Measurements from ENCODE around the gene FXN. TPM values are rescaled to one million over a fixed set of nuclear protein-coding genes. Genes with fewer than 3 reads are reported as not detected.

Gene FXN
- total and polyA plus RNA-seq, 4 donors, result 4.7 to 41.7 (median 23.9) TPM

- DNase-seq (ENCODE audit: low spot score), result no peak
- H3K36me3 ChIP-seq (ENCODE audit: control insufficient read depth in 4 of 4, insufficient read depth in 3 of 4, low read depth in 1 of 4, low read length in 3 of 4), result peaks cover 0 to 5% (median 2%) of the 10 kb centered on the region in 4 donors
- no peaks in the 10 kb centered on the region for H3K9me3 ChIP-seq (ENCODE audit: control insufficient read depth in 4 of 4, low read length in 3 of 4)
- H3K4me3 ChIP-seq (ENCODE audit: low read depth in 1 of 3, low read length in 3 of 3), result no peak overlapping the region
- peak overlapping the region in 1 of 2 donors; percentile 31 for H3K27ac ChIP-seq (ENCODE audit: low read depth in 1 of 2, low read length in 2 of 2)
- H3K4me1 ChIP-seq (ENCODE audit: control insufficient read depth in 4 of 4, insufficient read depth in 4 of 4, low read length in 3 of 4), result peaks cover 1 to 9% (median 7%) of the 10 kb centered on the region in 4 donors
- H3K9ac ChIP-seq (ENCODE audit: low read depth in 1 of 2, low read length in 2 of 2), result no peak overlapping the region
- TF ChIP-seq HNF4G (IDR thresholded peaks at IDR 0.05) (no peak), MAX (IDR thresholded peaks at IDR 0.05) (no peak), HNF4A (conservative IDR thresholded peaks at IDR 0.05) (no peak), SP1 (IDR thresholded peaks at IDR 0.05) (no peak), REST (IDR thresholded peaks at IDR 0.05) (no peak), EGR1 (IDR thresholded peaks at IDR 0.05; ENCODE audit: low read depth in 2 of 2) (no peak), ATF3 (IDR thresholded peaks at IDR 0.05) (no peak), FOXA1 (IDR thresholded peaks at IDR 0.05) (no peak), ZBTB33 (IDR thresholded peaks at IDR 0.05) (no peak), NR2F2 (IDR thresholded peaks at IDR 0.05) (no peak), CTCF (IDR thresholded peaks at IDR 0.05; ENCODE audit: low read depth, low read length, missing input control) (no peak), RXRA (IDR thresholded peaks at IDR 0.05) (no peak), JUND (IDR thresholded peaks at IDR 0.05) (no peak), GABPA (IDR thresholded peaks at IDR 0.05 in 1 of 2, conservative IDR thresholded peaks at IDR 0.05 in 1 of 2) (no peak), RAD21 (IDR thresholded peaks at IDR 0.05) (no peak), YY1 (IDR thresholded peaks at IDR 0.05) (no peak), TAF1 (conservative IDR thresholded peaks at IDR 0.05) (no peak)
- 75% methylated on average over 16 of the region's 16 CpGs for WGBS
- H3K27me3 ChIP-seq (ENCODE audit: control insufficient read depth in 4 of 4, insufficient read depth in 4 of 4, low read length in 3 of 4), result no peaks in the 10 kb centered on the region
Measured at GRCh38 chr9:69130456-69131441, 95.2 kb downstream of the FXN start.
